ENCODE measurements around the gene ADCK2.

The ADCK2 gene

GRCh38 chr7:140678816-140679130 is 6.0 kb downstream of the ADCK2 start:
- in situ Hi-C loops (cut with HindIII; ENCODE audit: low pct_ligation_motif_present, low sequenced_read_pairs): no loop called here
- DNase-seq: no peak
- H3K27ac ChIP-seq: no peak overlapping the region
- no peak overlapping the region for H3K4me3 ChIP-seq (ENCODE audit: low read depth, low read length)
- H3K27me3 ChIP-seq (replicated peaks): no peaks in the 10 kb centered on the region
- no peak for TF ChIP-seq CTCF (IDR thresholded peaks at IDR 0.05; ENCODE audit: low read depth, low read length, missing control alignments)
- H3K36me3 ChIP-seq (replicated peaks): peaks cover 4% of the 10 kb centered on the region

GRCh38 chr7:140679186-140679585 is 6.4 kb downstream of the ADCK2 start:
- in situ Hi-C loops (cut with HindIII; ENCODE audit: low pct_ligation_motif_present, low sequenced_read_pairs): no loop called here
- H3K36me3 ChIP-seq (replicated peaks): peaks cover 4% of the 10 kb centered on the region

GRCh38 chr7:140680886-140681285 is 8.1 kb downstream of the ADCK2 start:
- no peak for TF ChIP-seq CTCF (IDR thresholded peaks at IDR 0.05; ENCODE audit: low read depth, low read length, missing control alignments)
- Histone ChIP-seq H3K4me3 (ENCODE audit: low read depth, low read length) (no peak overlapping the region), H3K27me3 (replicated peaks) (no peaks in the 10 kb centered on the region), H3K27ac (no peak overlapping the region), H3K36me3 (replicated peaks) (peaks cover 4% of the 10 kb centered on the region)
- DNase-seq: no peak
- in situ Hi-C loops (cut with HindIII; ENCODE audit: low pct_ligation_motif_present, low sequenced_read_pairs): no loop called here

More at GRCh38 chr7:140679186-140679585, 6.4 kb downstream of the ADCK2 start:
- H3K4me3 ChIP-seq (ENCODE audit: low read depth, low read length): no peak overlapping the region
- no peak for TF ChIP-seq CTCF (IDR thresholded peaks at IDR 0.05; ENCODE audit: low read depth, low read length, missing control alignments)
- no peaks in the 10 kb centered on the region for H3K27me3 ChIP-seq (replicated peaks)
- no peak overlapping the region for H3K27ac ChIP-seq
- no peak for DNase-seq

- TF ChIP-seq CTCF (IDR thresholded peaks at IDR 0.05; ENCODE audit: low read depth, low read length, missing control alignments): no peak
- H3K4me3 ChIP-seq (ENCODE audit: low read depth, low read length): no peak overlapping the region
- peaks cover 4% of the 10 kb centered on the region for H3K36me3 ChIP-seq (replicated peaks)
- in situ Hi-C loops (cut with HindIII; ENCODE audit: low pct_ligation_motif_present, low sequenced_read_pairs): no loop called here
- H3K27me3 ChIP-seq (replicated peaks): no peaks in the 10 kb centered on the region
- DNase-seq: no peak
- no peak overlapping the region for H3K27ac ChIP-seq
Measured at GRCh38 chr7:140681766-140682165, 9.0 kb downstream of the ADCK2 start.

GRCh38 chr7:140683657-140684056 is 10.9 kb downstream of the ADCK2 start:
- H3K36me3 ChIP-seq (replicated peaks): peaks cover 4% of the 10 kb centered on the region
- TF ChIP-seq CTCF (IDR thresholded peaks at IDR 0.05; ENCODE audit: low read depth, low read length, missing control alignments): no peak
- in situ Hi-C loops (cut with HindIII; ENCODE audit: low pct_ligation_motif_present, low sequenced_read_pairs): no loop called here
- no peak overlapping the region for H3K4me3 ChIP-seq (ENCODE audit: low read depth, low read length)
- no peaks in the 10 kb centered on the region for H3K27me3 ChIP-seq (replicated peaks)
- DNase-seq: no peak
- H3K27ac ChIP-seq: no peak overlapping the region

GRCh38 chr7:140684066-140684950 is 11.6 kb downstream of the ADCK2 start:
- no peak for DNase-seq
- no peak for TF ChIP-seq CTCF (IDR thresholded peaks at IDR 0.05; ENCODE audit: low read depth, low read length, missing control alignments)
- in situ Hi-C loops (cut with HindIII; ENCODE audit: low pct_ligation_motif_present, low sequenced_read_pairs): no loop called here
- Histone ChIP-seq H3K27ac (no peak overlapping the region), H3K36me3 (replicated peaks) (peaks cover 4% of the 10 kb centered on the region), H3K4me3 (ENCODE audit: low read depth, low read length) (no peak overlapping the region), H3K27me3 (replicated peaks) (no peaks in the 10 kb centered on the region)
